Hematopoietic multipotent progenitor cell treated with erythropoietin and hydrocortisone succinate and interleukin-3 and kit ligand, for 17 days (in vitro differentiated cells): ENCODE data around the gene ZBTB7C.

Source experiments
- DNase-seq: peaks from one replicate; pipeline ENCODE4 v3.0.0-alpha.2; 2015; ENCODE audit warnings: low spot score

The ZBTB7C gene

DNA sequence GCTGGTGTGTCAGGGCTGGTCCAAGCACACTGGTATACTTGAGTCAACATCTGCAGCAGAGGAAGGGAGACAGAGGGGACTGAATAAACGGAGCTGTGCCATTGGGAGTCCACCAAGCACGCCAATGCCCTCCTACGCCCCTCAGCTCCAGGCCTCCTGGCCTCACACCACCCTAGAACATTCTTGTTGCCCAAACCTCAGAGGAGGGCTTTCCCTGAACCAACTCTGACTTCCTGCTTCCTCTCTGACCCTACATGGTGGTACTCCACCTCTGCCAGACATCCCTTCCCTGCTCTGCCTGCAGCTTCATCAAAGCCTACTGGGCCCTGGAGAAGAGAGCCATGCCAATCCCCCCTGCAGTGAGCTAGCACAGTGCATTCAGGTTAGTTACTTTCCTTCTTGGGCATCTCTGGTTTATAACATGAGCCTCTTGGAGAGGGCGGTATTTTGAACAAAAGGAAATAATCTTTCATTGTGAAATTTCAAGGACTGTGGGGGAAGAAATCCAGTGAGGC is 54.4 kb downstream of the ZBTB7C start:
- DNase-seq: no peak

GRCh38 chr18:48352051-48352755 is 57.0 kb downstream of the ZBTB7C start:
- no peak for DNase-seq

DNA sequence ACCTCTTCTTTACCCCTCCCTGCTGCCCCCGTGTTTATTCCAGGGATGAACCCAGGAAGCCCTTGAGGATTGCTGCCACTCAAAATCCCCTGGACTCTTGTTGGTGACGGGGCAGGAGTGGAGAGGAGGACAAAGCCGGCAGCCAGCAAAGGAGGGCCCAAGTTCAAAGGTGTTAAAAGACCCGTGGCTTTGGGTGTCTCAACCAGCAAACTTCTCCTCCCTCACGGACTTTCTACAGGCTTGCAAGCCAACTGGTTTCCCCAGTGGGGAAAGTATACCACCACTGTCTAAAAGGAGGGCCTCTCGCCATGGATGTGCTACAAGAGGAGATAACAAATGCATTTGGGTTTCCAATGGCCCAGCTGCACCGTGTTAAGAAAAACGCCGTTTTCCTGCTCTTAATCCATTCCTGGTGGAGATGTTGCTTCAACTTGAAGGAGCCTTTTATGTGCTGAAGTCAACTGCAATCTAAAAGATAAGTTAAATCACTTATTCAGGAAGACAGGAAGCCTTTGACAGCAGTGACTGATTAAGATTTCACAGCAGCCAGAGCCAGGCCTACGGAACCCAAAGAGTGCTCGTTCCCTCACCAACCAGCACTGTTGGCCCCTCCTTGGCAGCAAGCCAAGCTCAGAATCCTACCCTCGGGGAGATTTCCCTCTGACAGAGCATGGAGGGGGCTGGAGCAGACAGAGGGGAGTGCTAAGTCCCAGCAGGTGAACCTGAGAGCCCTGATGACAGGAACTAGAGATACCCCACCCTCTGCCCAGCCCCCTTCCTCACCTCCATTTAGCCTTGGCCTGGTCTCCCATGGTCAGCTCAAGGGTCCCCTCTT is 57.8 kb downstream of the ZBTB7C start:
- no peak for DNase-seq

DNA sequence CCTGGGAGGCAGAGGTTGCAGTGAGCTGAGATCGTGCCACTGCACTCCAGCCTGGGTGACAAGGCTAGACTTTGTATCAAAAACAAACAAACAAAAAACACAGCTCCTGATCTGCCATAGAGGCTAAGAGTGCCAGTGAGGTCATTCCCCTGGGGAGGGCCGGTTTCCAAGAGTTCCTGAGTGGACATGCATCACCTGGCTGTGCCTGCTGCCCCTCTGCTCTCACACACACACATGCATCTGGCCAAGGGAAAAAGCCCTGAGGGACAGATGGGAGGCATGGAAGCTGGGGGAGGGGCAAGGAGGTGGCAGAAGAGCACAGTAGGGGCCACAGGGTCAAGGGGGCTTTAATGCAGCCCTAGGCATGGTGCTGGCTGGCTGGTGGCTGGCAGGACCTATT is 60.4 kb downstream of the ZBTB7C start:
- DNase-seq: no peak

- DNase-seq: no peak
Observed at GRCh38 chr18:48347756-48348326, 61.3 kb downstream of the ZBTB7C start.

- no peak for DNase-seq
Observed at GRCh38 chr18:48345596-48345995, 63.6 kb downstream of the ZBTB7C start.

GRCh38 chr18:48342581-48342980 is 66.6 kb downstream of the ZBTB7C start:
- DNase-seq: no peak

GRCh38 chr18:48342125-48342524 is 67.1 kb downstream of the ZBTB7C start:
- DNase-seq: no peak

- no peak for DNase-seq
Observed at GRCh38 chr18:48340560-48340959, 68.6 kb downstream of the ZBTB7C start.

GRCh38 chr18:48339692-48340091 is 69.5 kb downstream of the ZBTB7C start:
- DNase-seq: no peak

DNA sequence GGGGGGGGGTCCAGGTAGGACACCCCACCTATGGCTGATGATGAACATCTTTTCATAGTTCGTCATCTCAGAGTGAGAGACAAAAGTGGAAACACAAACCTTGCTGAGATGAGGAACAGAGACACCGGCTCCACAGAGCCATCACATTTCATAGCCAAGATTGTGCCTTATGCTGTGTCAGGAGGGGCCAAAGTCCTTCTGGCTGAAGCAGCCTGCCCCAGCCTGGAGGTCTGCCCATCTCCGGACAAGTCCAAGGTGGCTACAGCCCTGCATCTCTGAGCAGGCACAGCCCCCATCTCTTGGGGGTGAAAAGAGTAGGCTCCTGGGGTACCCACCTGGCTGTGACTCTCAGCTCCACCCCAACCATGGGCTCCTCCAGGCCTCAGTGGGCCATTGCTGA is 70.3 kb downstream of the ZBTB7C start:
- no peak for DNase-seq

GRCh38 chr18:48337053-48337452 is 72.1 kb downstream of the ZBTB7C start:
- no peak for DNase-seq

GRCh38 chr18:48336332-48336731 is 72.9 kb downstream of the ZBTB7C start:
- no peak for DNase-seq

DNA sequence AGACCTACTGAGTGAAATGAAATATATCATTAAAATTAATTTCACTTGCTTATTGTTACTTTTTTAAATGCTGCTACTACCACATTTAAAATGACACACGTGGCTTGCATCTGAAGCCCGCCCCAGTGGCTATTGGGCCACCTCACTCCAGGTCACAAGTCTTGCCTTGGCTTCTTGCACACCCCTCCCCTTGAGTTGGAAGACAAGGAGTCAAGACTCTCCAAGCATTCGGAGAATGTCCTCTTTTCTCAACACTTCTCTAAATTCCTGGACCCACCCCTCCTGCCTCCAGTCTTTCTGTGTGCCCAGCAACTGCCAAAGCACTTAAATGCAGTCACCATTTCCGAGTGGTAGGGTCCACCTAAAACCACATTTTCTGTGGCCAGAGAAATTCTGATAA is 73.4 kb downstream of the ZBTB7C start:
- DNase-seq: no peak

- no peak for DNase-seq
Observed at GRCh38 chr18:48334845-48335244, 74.3 kb downstream of the ZBTB7C start.

- DNase-seq: no peak
Observed at GRCh38 chr18:48333563-48333962, 75.6 kb downstream of the ZBTB7C start.

DNA sequence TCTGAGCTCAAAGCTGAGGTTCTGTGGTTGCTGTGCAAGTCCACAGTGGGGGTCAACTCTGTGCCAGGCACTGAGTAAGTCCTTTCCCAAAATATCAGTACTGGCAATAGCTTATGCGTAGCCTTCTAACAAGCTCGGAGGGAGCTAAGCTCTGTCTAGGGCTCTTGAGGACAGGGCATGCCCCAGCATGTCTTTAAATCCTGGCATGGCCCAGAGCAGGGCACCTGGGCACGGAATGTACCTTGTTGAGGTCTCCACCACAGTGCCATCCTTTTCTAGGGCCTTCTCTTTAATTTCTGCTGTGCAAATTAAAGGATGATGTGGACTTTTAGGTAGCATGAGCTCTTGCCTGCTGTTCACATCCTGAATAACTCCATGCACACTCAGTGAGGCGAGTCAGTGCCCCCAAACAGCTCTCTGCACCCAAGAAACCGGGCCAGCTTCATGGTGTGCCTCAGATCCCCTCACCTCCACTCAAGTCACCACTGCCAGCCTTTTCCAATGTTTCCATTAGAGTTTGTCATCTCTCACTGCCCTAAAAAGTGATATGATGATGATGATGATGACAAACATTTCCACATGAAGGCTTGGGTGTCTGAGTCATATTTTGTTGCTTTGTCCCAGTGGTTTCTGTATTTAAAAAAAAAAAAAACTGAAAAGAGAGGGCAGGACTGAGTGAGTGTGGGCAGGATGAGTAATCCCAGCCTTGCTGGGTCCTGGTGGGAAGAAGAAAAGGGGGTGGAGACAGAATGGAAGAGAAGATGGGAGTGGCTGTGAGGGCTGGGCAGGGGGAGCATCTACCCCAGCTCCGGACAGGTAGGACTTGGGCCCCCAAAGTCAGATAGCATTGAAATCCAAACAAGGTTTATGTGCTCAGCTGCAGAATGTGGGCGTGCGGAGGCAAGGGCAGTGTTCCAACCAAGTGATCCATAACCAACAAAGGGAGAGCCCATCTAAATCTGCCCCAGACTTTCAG is 78.9 kb downstream of the ZBTB7C start:
- DNase-seq: no peak

GRCh38 chr18:48328473-48329210 is 80.5 kb downstream of the ZBTB7C start:
- DNase-seq: no peak

DNA sequence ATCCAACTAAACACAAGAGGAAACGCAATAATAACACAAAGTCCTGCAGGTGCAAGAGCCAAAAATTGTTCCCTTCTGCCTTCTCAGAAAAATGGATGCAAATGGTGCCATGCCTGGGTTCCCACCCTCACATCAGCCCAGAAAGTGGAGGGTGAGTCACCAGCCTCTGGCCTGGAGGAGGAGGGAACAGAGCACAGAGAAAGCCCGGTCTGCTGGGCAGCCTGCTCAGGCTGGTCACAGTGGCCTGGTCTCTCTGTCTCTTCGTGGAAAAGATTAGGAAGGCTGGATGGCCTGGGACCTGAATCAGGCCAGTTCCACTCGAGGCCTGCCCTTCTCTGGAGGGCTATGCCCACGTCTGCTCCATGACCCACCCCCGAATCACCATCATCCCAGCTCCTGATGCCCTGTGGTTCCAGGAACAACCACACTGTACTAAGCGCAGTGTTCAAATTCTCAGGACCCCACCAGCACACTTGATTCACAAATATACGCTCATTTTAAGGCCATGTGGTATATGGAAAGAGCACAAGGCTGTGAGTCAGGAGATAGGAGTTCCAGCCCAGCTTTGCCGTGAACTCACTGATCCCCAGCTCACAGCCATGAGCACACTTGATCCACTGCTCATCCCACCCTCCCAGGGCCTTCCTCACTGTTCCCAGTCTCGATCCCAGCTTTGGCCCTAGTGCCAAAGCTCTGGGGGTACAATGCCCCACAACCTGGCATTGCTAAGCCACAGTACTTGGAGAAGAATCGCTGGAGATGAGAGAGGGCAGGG is 82.1 kb downstream of the ZBTB7C start:
- DNase-seq: no peak

DNA sequence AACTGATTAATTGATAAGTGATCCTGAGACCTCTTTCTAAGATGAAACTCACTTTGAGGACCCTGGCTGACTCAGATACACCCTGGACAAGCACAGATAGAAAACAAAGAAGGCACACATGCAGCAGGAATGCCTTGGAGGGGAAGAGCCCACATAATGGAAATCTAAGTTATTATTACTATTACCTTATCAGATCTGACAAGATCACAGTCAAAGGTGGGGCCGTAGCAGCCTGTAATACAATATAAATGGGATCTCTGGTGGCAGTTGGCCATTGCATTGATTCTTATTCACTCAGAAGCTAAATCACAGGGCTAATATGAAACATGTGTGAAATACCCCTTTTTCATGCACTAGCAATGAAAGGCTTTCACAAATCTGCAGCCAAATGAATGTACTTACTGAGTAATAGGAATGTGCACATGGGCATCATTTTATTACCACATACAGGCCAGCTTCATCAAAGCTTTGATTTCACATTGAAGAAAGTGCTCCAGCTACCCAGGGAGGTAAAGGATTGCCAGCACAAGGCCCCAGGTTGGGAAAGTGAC is 84.0 kb downstream of the ZBTB7C start:
- no peak for DNase-seq
